ENCODE results near the gene WDR82. TPM values are rescaled to one million over a fixed set of nuclear protein-coding genes. Genes with fewer than 3 reads are reported as not detected.

Gene WDR82
- total and polyA plus RNA-seq, 9 of the 15 experiments (the other 6 are each of a cell fraction or from before 2014, with no cell fraction given): 6.4 to 62.9 (median 37.1) TPM

GRCh38 chr3:52210550-52211046 lies 67.9 kb downstream of the WDR82 start (continued):
- TF ChIP-seq ZNF143 (CRISPR knock-in tag; IDR thresholded peaks at IDR 0.05): no peak
- TF ChIP-seq TCF7L2 (IDR thresholded peaks at IDR 0.05; ENCODE audit: low read depth, low read length): no peak
- TF ChIP-seq HES1 (IDR thresholded peaks at IDR 0.05; ENCODE audit: low read depth): no peak
- no peak for TF ChIP-seq ZNF277 (CRISPR knock-in tag; IDR thresholded peaks at IDR 0.05; ENCODE audit: borderline replicate concordance)
- no peak for TF ChIP-seq MNT (conservative IDR thresholded peaks at IDR 0.05)
- TF ChIP-seq SMARCE1 (IDR thresholded peaks at IDR 0.05): no peak
- no peak for TF ChIP-seq BCL6 (CRISPR knock-in tag; IDR thresholded peaks at IDR 0.05)
- TF ChIP-seq ZNF239 (CRISPR knock-in tag; IDR thresholded peaks at IDR 0.05): no peak
- no peak for TF ChIP-seq MCM5 (IDR thresholded peaks at IDR 0.05; ENCODE audit: low read depth)
- TF ChIP-seq ZNF655 (CRISPR knock-in tag; IDR thresholded peaks at IDR 0.05): no peak
- no peak for TF ChIP-seq NFE2L1 (tag; IDR thresholded peaks at IDR 0.05; ENCODE audit: borderline replicate concordance, low read depth)
- TF ChIP-seq ZNF165 (CRISPR knock-in tag; IDR thresholded peaks at IDR 0.05; ENCODE audit: borderline replicate concordance): no peak
- TF ChIP-seq NFXL1 (CRISPR knock-in tag; IDR thresholded peaks at IDR 0.05): no peak
- TF ChIP-seq SP1 (CRISPR knock-in tag; IDR thresholded peaks at IDR 0.05): no peak
- no peak for TF ChIP-seq CHD2 (IDR thresholded peaks at IDR 0.05; ENCODE audit: low read depth, low read length)
- no peak for TF ChIP-seq THAP12 (CRISPR knock-in tag; IDR thresholded peaks at IDR 0.05)
- no peak for TF ChIP-seq ZBTB8A (IDR thresholded peaks at IDR 0.05; ENCODE audit: partially characterized antibody)
- TF ChIP-seq SMAD3 (CRISPR knock-in tag; conservative IDR thresholded peaks at IDR 0.05): no peak
- TF ChIP-seq CEBPG (CRISPR knock-in tag; IDR thresholded peaks at IDR 0.05): peak; percentile 88
- peak; percentile 97 for TF ChIP-seq CEBPG (tag; conservative IDR thresholded peaks at IDR 0.05 in 1 of 2, IDR thresholded peaks at IDR 0.05 in 1 of 2)
- no peak for TF ChIP-seq HDAC6 (IDR thresholded peaks at IDR 0.05; ENCODE audit: low read depth, low read length)
- no peak for TF ChIP-seq ZNF175 (CRISPR knock-in tag; IDR thresholded peaks at IDR 0.05; ENCODE audit: low read depth)
